Vagina (tissue), 2 donors: ENCODE data around the gene SLC16A11. TPM values are rescaled to one million over a fixed set of nuclear protein-coding genes. Genes with fewer than 3 reads are reported as not detected.
"Not testable (repeated sequence)": the region's sequence is repeated elsewhere in the genome, so short reads cannot be mapped to it uniquely, and the experiment has no call there.

Experiments
- DNase-seq, 2 donors: peaks; one replicate each; pipeline ENCODE4 v3.0.0-alpha.2; 2017; ENCODE audit errors: extremely low spot score in 2 of 2
- H3K27ac ChIP-seq: fragments of 200-600 bp; sonication (generic); one replicate; pipeline ENCODE4 v1.5.1; 2019
- H3K27me3 ChIP-seq: fragments of 200-600 bp; sonication (generic); one replicate; pipeline ENCODE4 v1.5.1; 2019
- H3K36me3 ChIP-seq, 2 donors: fragments of 200-600 bp; sonication (generic); one replicate each; pipeline ENCODE4 v1.5.1; 2017 to 2019
- H3K4me1 ChIP-seq: fragments of 200-600 bp; sonication (generic); one replicate; pipeline ENCODE4 v1.5.1; 2019
- H3K4me3 ChIP-seq, 2 donors: fragments of 200-600 bp; sonication (generic); 1 replicate in 1 of 2; 2 replicates in 1 of 2; pipeline ENCODE4 v1.5.1; 2016 to 2019
- H3K9me3 ChIP-seq: fragments of 200-600 bp; sonication (generic); one replicate; pipeline ENCODE4 v1.5.1; 2019
- CTCF ChIP-seq, 3 experiments: fragments of 450-650 bp in 2 of 3; fragments of 200-600 bp in 1 of 3; sonication (generic) in 1 of 3; IDR thresholded peaks; one replicate each; pipeline ENCODE4 v1.5.1; 2017 to 2019; ENCODE audit warnings: antibody characterized with exemption in 3 of 3, mild to moderate bottlenecking in 2 of 3, moderate library complexity in 2 of 3
- POLR2A ChIP-seq, 2 donors: fragments of 450-650 bp; IDR thresholded peaks; one replicate each; pipeline ENCODE4 v1.6.1; 2017; ENCODE audit warnings: antibody characterized with exemption in 2 of 2, mild to moderate bottlenecking in 2 of 2, moderate library complexity in 2 of 2
- POLR2AphosphoS5 ChIP-seq, 2 donors: sonication (generic); formaldehyde crosslinking; IDR thresholded peaks; one replicate each; pipeline ENCODE4 v1.9.0; 2017; ENCODE audit warnings: antibody characterized with exemption in 2 of 2, mild to moderate bottlenecking in 2 of 2, low read depth in 1 of 2; ENCODE audit not compliant: insufficient read depth in 1 of 2
- intact Hi-C: fragments of 100-400 bp; cut with DNase I; formaldehyde crosslinking; loops from one replicate; pipeline ENCODE4 v1.15.1; 2023
- total RNA-seq: library from RNA; depleted of rRNA; stranded (reverse); fragments of >200 nt; gene quantifications from one replicate; pipeline ENCODE4 v1.2.3, GENCODE V29; 2016

The SLC16A11 gene
- total RNA-seq, 1 donor from 2014 or later, result not detected

DNA sequence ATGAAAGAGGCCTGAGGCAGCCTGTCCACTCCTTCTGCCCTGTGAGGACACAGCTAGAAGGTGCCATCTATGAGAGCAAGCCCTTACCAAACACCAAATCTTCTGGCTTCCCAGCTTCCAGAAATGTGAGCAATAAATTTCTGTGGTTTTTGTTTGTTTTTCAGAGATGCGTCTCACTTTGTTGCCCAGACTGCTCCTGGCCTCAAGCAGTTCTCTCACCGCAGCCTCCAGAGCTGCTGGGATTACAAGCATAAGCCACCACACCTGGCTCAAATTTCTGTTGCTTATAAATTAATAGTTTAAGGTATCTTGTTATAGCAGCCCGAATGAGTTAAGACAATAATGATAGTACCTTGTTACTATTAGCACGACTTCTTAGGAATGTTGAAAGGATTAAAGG is 12.5 kb upstream of the SLC16A11 start:
- H3K9me3 ChIP-seq, result no peaks in the 10 kb centered on the region
- no peak for DNase-seq
- H3K36me3 ChIP-seq, result no peaks in the 10 kb centered on the region
- intact Hi-C loops, result no loop called here
- no peak overlapping the region for H3K4me3 ChIP-seq
- no peak overlapping the region for H3K27ac ChIP-seq
- H3K27me3 ChIP-seq, result no peaks in the 10 kb centered on the region
- TF ChIP-seq POLR2AphosphoS5 (IDR thresholded peaks at IDR 0.05; ENCODE audit: insufficient read depth in 1 of 2, low read depth in 1 of 2) (no peak), CTCF (IDR thresholded peaks at IDR 0.05) (no peak), POLR2A (IDR thresholded peaks at IDR 0.05) (no peak)
- H3K4me1 ChIP-seq, result no peaks in the 10 kb centered on the region

- H3K36me3 ChIP-seq, intact Hi-C loops, DNase-seq, H3K9me3 ChIP-seq, H3K4me1 ChIP-seq, H3K4me3 ChIP-seq, H3K27ac ChIP-seq, H3K27me3 ChIP-seq: not testable (repeated sequence)
These were observed 6.7 kb upstream of the SLC16A11 start for GRCh38 chr17:7050583-7050982.

GRCh38 chr17:7048968-7049367 is 5.1 kb upstream of the SLC16A11 start:
- Histone ChIP-seq H3K36me3 (no peaks in the 10 kb centered on the region), H3K4me1 (peaks cover 10% of the 10 kb centered on the region), H3K27me3 (no peaks in the 10 kb centered on the region), H3K4me3 (no peak overlapping the region), H3K9me3 (no peaks in the 10 kb centered on the region), H3K27ac (no peak overlapping the region)
- TF ChIP-seq CTCF (IDR thresholded peaks at IDR 0.05), result no peak
- no peak for TF ChIP-seq POLR2A (IDR thresholded peaks at IDR 0.05)
- TF ChIP-seq POLR2AphosphoS5 (IDR thresholded peaks at IDR 0.05; ENCODE audit: insufficient read depth in 1 of 2, low read depth in 1 of 2), result no peak
- intact Hi-C loops, result no loop called here
- DNase-seq, result no peak

DNA sequence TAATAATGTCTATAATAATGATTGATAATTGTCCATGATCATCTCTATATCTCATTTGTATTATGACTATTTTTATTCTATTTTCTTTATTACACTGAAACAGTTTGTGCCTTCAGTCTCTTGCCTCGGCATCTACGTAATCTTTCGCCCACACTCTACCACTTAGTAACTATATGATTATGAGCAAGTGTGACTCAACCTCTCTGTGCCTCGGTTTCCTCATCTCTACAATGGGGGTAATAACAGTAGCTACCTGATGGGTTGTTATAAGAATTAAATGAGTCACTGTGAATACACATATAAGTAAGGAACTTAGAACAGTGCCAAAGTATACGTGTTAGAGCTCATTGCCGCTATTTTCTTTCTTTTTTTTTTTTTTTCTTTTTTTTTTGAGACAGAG is 3.7 kb upstream of the SLC16A11 start:
- peak overlapping the region; percentile 31 to 33 for H3K4me3 ChIP-seq
- H3K27ac ChIP-seq, result peak overlapping the region; percentile 59
- DNase-seq, result no peak
- intact Hi-C loops, result no loop called here
- no peaks in the 10 kb centered on the region for H3K9me3 ChIP-seq
- TF ChIP-seq CTCF (IDR thresholded peaks at IDR 0.05), result no peak
- TF ChIP-seq POLR2AphosphoS5 (IDR thresholded peaks at IDR 0.05; ENCODE audit: insufficient read depth in 1 of 2, low read depth in 1 of 2), result no peak
- no peak for TF ChIP-seq POLR2A (IDR thresholded peaks at IDR 0.05)
- no peaks in the 10 kb centered on the region for H3K36me3 ChIP-seq
- H3K27me3 ChIP-seq, result no peaks in the 10 kb centered on the region
- peaks cover 25% of the 10 kb centered on the region for H3K4me1 ChIP-seq

DNA sequence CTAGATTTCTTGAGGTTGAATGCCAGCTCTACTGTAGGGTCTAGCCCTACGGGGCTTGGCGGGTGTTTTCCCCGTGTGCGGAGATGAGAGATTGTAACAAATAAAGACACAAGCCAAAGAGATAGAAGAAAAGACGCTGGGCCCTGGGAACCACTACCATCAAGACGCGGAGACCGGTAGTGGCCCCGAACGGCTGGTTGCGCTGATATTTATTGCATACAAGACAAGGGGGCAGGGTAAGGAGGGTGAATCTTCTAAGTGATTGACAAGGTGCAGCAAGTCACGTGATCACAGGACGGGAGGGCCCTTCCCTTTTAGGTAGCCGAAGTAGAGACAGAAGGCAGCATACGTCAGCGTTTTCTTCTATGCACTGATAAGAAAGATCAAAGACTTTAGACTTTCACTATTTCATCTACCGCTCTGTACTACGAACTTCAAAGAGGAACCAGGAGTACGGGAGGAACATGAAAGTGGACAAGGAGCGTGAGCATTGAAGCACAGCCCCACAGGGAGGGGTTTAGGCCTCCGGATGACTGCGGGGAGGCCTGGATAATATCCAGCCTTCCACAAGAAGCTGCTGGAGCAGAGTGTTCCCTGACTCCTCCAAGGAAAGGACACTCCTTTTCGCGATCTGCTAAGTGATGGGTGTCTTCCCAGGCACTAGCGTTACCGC is 3.0 kb upstream of the SLC16A11 start:
- H3K9me3 ChIP-seq, H3K27me3 ChIP-seq, H3K36me3 ChIP-seq, DNase-seq, intact Hi-C loops: not testable (repeated sequence)
- H3K4me1 ChIP-seq, result peaks cover 32% of the 10 kb centered on the region
- H3K4me3 ChIP-seq, result peak overlapping the region; percentile 31 to 33
- H3K27ac ChIP-seq, result peak overlapping the region; percentile 59

- no peaks in the 10 kb centered on the region for H3K9me3 ChIP-seq
- no peaks in the 10 kb centered on the region for H3K27me3 ChIP-seq
- peak overlapping the region; percentile 31 to 33 for H3K4me3 ChIP-seq
- H3K27ac ChIP-seq, result peak overlapping the region; percentile 59
- no peaks in the 10 kb centered on the region for H3K36me3 ChIP-seq
- peak in 1 of 2 donors; percentile 28 for TF ChIP-seq POLR2AphosphoS5 (IDR thresholded peaks at IDR 0.05; ENCODE audit: insufficient read depth in 1 of 2, low read depth in 1 of 2)
- TF ChIP-seq CTCF (IDR thresholded peaks at IDR 0.05), result no peak
- no peak for TF ChIP-seq POLR2A (IDR thresholded peaks at IDR 0.05)
- H3K4me1 ChIP-seq, result peaks cover 33% of the 10 kb centered on the region
- no peak for DNase-seq
- intact Hi-C loops, result no loop called here
These were observed 2.3 kb upstream of the SLC16A11 start for GRCh38 chr17:7046127-7046724.
